ENCODE measurements around the gene METAP2. TPM values are rescaled to one million over a fixed set of nuclear protein-coding genes. Genes with fewer than 3 reads are reported as not detected.

The METAP2 gene
- polyA plus RNA-seq, 1 donor (not counting 4 experiments of a cell fraction or from before 2014, with no cell fraction given): 103 TPM

DNA sequence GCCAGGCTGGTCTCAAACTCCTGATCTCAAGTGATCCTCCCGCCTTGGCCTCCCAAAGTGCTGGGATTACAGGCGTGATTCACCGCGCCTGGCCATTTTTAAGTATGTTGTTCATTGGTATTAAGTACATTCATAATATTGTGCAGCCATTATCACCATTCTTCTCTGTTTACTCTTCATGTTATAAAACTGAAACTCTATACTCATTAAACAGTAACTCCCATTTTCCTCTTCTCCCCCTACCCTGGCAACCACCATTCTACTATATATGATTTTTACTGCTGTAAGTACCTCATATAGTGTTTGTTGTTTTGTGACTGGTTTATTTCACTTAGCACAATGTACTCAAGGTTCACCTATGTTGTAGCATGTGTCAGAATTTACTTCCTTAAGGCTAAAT, 23.1 kb downstream of the METAP2 start:
- TF ChIP-seq EZH2 (IDR thresholded peaks at IDR 0.05; ENCODE audit: low read length): no peak
- TF ChIP-seq, protein P1, sequence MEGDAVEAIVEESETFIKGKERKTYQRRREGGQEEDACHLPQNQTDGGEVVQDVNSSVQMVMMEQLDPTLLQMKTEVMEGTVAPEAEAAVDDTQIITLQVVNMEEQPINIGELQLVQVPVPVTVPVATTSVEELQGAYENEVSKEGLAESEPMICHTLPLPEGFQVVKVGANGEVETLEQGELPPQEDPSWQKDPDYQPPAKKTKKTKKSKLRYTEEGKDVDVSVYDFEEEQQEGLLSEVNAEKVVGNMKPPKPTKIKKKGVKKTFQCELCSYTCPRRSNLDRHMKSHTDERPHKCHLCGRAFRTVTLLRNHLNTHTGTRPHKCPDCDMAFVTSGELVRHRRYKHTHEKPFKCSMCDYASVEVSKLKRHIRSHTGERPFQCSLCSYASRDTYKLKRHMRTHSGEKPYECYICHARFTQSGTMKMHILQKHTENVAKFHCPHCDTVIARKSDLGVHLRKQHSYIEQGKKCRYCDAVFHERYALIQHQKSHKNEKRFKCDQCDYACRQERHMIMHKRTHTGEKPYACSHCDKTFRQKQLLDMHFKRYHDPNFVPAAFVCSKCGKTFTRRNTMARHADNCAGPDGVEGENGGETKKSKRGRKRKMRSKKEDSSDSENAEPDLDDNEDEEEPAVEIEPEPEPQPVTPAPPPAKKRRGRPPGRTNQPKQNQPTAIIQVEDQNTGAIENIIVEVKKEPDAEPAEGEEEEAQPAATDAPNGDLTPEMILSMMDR (optimal IDR thresholded peaks at IDR 0.05 in 1 of 3, IDR thresholded peaks at IDR 0.05 in 1 of 3, conservative IDR thresholded peaks at IDR 0.05 in 1 of 3; ENCODE audit: extremely low read depth in 1 of 3, insufficient read depth in 2 of 3, low read length in 3 of 3): no peak
- peaks cover 9% of the 10 kb centered on the region for H3K79me2 ChIP-seq (ENCODE audit: control insufficient read depth, insufficient read depth, low read length)
- no peak overlapping the region for H3K4me3 ChIP-seq (ENCODE audit: control insufficient read depth in 2 of 3, extremely low read depth in 1 of 3, insufficient read depth in 2 of 3, low read depth in 1 of 3, low read length in 3 of 3)
- H3K4me1 ChIP-seq (ENCODE audit: control insufficient read depth, extremely low read depth, insufficient read depth, low read length): no peaks in the 10 kb centered on the region
- no peaks in the 10 kb centered on the region for H3K9me1 ChIP-seq (ENCODE audit: control insufficient read depth, extremely low read depth, insufficient read depth, low read length)
- dilution Hi-C loops (cut with MboI; ENCODE audit: extremely low pct_ligation_motif_present, low sequenced_read_pairs): no loop called here
- DNase-seq (ENCODE audit: low read depth, low spot score) (no peak), FAIRE-seq (no peak)
- no peak overlapping the region for H3K4me2 ChIP-seq (ENCODE audit: control insufficient read depth, extremely low read depth, insufficient read depth, low read depth, low read length)
- no peak overlapping the region for H3K27ac ChIP-seq (ENCODE audit: control insufficient read depth, insufficient read depth, low read length)
- H4K20me1 ChIP-seq (ENCODE audit: control insufficient read depth, extremely low read depth, insufficient read depth, low read length): no peaks in the 10 kb centered on the region
- peaks cover 5 to 21% of the 10 kb centered on the region in 2 experiments for H3K36me3 ChIP-seq (ENCODE audit: control insufficient read depth in 2 of 2, extremely low read depth in 1 of 2, insufficient read depth in 2 of 2, low read length in 2 of 2)
- no peaks in the 10 kb centered on the region for H3K27me3 ChIP-seq (ENCODE audit: control insufficient read depth, extremely low read depth, insufficient read depth, low read length)
- H2AFZ ChIP-seq (ENCODE audit: control insufficient read depth, low read length): no peak overlapping the region
- no peak overlapping the region for H3K9ac ChIP-seq (ENCODE audit: control insufficient read depth, extremely low read depth, insufficient read depth, low read length)
- H3K9me3 ChIP-seq (ENCODE audit: control insufficient read depth, low read depth, low read length): no peaks in the 10 kb centered on the region

DNA sequence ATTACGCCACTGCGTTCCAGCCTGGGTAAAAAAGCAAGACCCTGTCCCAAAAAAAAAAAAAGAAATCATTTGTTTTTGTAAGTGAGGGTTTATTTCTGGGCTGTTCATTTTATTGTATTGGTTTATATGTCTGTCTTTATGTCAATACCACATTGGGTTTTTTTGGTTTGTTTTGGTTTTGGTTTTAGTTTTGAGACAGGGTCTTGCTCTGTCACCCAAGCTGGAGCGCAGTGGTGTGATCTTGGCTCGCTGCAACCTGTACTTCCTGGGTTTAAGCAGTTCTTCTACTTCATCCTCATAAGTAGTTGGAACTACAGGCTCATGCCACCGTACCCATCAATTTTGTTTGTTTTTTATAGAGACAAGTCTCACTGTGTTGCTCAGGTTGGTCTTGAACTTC, 25.0 kb downstream of the METAP2 start:
- no peak for FAIRE-seq
- dilution Hi-C loops (cut with MboI; ENCODE audit: extremely low pct_ligation_motif_present, low sequenced_read_pairs): no loop called here
- no peak overlapping the region for H3K4me2 ChIP-seq (ENCODE audit: control insufficient read depth, extremely low read depth, insufficient read depth, low read depth, low read length)

More for the DNA sequence above, 25.0 kb downstream of the METAP2 start:
- Histone ChIP-seq H3K27me3 (ENCODE audit: control insufficient read depth, extremely low read depth, insufficient read depth, low read length) (no peaks in the 10 kb centered on the region), H3K4me1 (ENCODE audit: control insufficient read depth, extremely low read depth, insufficient read depth, low read length) (no peaks in the 10 kb centered on the region), H3K27ac (ENCODE audit: control insufficient read depth, insufficient read depth, low read length) (no peak overlapping the region), H4K20me1 (ENCODE audit: control insufficient read depth, extremely low read depth, insufficient read depth, low read length) (no peaks in the 10 kb centered on the region), H3K9me3 (ENCODE audit: control insufficient read depth, low read depth, low read length) (no peaks in the 10 kb centered on the region), H3K79me2 (ENCODE audit: control insufficient read depth, insufficient read depth, low read length) (peaks cover 12% of the 10 kb centered on the region), H3K9ac (ENCODE audit: control insufficient read depth, extremely low read depth, insufficient read depth, low read length) (no peak overlapping the region), H3K4me3 (ENCODE audit: control insufficient read depth in 2 of 3, extremely low read depth in 1 of 3, insufficient read depth in 2 of 3, low read depth in 1 of 3, low read length in 3 of 3) (no peak overlapping the region), H2AFZ (ENCODE audit: control insufficient read depth, low read length) (no peak overlapping the region), H3K9me1 (ENCODE audit: control insufficient read depth, extremely low read depth, insufficient read depth, low read length) (no peaks in the 10 kb centered on the region), H3K36me3 (ENCODE audit: control insufficient read depth in 2 of 2, extremely low read depth in 1 of 2, insufficient read depth in 2 of 2, low read length in 2 of 2) (peaks cover 7 to 19% of the 10 kb centered on the region in 2 experiments)
- TF ChIP-seq EZH2 (IDR thresholded peaks at IDR 0.05; ENCODE audit: low read length): no peak
- TF ChIP-seq, protein P1 (optimal IDR thresholded peaks at IDR 0.05 in 1 of 3, IDR thresholded peaks at IDR 0.05 in 1 of 3, conservative IDR thresholded peaks at IDR 0.05 in 1 of 3; ENCODE audit: extremely low read depth in 1 of 3, insufficient read depth in 2 of 3, low read length in 3 of 3): no peak
- DNase-seq (ENCODE audit: low read depth, low spot score): no peak
